ENCODE results near the gene CCR9.
"Not testable (repeated sequence)": the region's sequence is repeated elsewhere in the genome, so short reads cannot be mapped to it uniquely, and the experiment has no call there.

The CCR9 gene

GRCh38 chr3:45848392-45848791, 38.0 kb upstream of the CCR9 start:
- TF ChIP-seq, protein P1, sequence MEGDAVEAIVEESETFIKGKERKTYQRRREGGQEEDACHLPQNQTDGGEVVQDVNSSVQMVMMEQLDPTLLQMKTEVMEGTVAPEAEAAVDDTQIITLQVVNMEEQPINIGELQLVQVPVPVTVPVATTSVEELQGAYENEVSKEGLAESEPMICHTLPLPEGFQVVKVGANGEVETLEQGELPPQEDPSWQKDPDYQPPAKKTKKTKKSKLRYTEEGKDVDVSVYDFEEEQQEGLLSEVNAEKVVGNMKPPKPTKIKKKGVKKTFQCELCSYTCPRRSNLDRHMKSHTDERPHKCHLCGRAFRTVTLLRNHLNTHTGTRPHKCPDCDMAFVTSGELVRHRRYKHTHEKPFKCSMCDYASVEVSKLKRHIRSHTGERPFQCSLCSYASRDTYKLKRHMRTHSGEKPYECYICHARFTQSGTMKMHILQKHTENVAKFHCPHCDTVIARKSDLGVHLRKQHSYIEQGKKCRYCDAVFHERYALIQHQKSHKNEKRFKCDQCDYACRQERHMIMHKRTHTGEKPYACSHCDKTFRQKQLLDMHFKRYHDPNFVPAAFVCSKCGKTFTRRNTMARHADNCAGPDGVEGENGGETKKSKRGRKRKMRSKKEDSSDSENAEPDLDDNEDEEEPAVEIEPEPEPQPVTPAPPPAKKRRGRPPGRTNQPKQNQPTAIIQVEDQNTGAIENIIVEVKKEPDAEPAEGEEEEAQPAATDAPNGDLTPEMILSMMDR (IDR thresholded peaks at IDR 0.05; ENCODE audit: control insufficient read depth, insufficient read depth, low read depth, low read length, missing control alignments) = no peak
- DNase-seq (ENCODE audit: low read depth) = no peak
- no peak overlapping the region for H3K4me3 ChIP-seq (ENCODE audit: control insufficient read depth, low read depth, low read length)

DNA sequence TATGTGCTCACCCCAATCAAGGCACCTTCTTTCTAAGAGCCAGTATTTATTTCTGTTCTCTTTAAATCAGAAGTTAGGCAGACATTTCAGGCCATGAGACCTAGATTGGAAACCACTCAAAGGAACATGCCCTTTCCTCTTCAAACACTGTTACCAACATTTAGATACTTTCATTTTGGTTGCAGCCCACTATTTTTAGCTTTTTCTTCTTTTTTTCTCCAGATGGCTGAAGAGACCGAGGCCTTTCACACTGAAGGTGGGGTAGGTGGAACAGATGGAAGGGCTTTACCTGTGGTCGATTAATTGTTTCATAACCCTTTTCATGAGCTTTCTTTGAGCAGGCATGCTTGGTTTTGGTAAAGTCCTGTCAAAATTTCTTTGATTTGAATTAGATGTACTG, 33.5 kb upstream of the CCR9 start:
- TF ChIP-seq, protein P1 (IDR thresholded peaks at IDR 0.05; ENCODE audit: control insufficient read depth, insufficient read depth, low read depth, low read length, missing control alignments) = no peak
- no peak for DNase-seq (ENCODE audit: low read depth)
- no peak overlapping the region for H3K4me3 ChIP-seq (ENCODE audit: control insufficient read depth, low read depth, low read length)

DNA sequence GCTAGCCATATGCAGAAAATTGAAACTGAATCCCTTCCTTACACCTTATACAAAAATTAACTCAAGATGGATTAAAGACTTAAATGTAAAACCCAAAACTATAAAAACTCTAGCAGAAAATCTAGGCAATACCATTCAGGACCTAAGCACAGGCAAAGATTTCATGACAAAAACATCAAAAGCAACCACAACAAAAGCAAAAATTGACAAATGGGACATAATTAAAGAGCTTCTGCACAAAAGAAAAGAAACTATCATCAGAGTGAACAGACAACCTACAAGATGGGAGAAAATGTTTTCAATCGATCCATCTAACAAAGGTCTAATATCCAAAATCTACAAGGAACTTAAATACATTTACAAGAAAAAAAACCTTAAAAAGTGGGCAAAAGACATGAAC, 30.0 kb upstream of the CCR9 start:
- not testable (repeated sequence) for H3K4me3 ChIP-seq (ENCODE audit: control insufficient read depth, low read depth, low read length); DNase-seq (ENCODE audit: low read depth)

DNA sequence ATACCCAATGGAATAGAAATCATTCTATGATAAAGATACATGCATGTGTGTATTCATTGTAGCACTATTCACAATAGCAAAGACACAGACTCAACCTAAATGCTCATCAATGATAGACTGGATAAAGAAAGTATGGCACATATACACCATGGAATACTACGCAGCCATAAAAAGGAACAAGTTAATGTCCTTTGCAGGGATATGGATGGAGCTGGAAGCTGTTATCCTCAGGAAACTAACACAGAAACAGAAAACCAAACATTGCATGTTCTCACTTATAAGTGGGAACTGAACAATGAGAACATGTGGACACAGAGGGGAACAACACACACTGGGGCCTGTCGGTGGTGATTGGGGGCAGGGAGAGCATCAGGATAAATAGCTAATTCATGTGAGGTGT, 29.3 kb upstream of the CCR9 start:
- DNase-seq (ENCODE audit: low read depth); H3K4me3 ChIP-seq (ENCODE audit: control insufficient read depth, low read depth, low read length): not testable (repeated sequence)

- TF ChIP-seq, protein P1 (IDR thresholded peaks at IDR 0.05; ENCODE audit: control insufficient read depth, insufficient read depth, low read depth, low read length, missing control alignments) = no peak
- H3K4me3 ChIP-seq (ENCODE audit: control insufficient read depth, low read depth, low read length) = no peak overlapping the region
- no peak for DNase-seq (ENCODE audit: low read depth)
Measured at GRCh38 chr3:45858809-45859543, 27.4 kb upstream of the CCR9 start.

GRCh38 chr3:45860481-45860880, 25.9 kb upstream of the CCR9 start:
- H3K4me3 ChIP-seq (ENCODE audit: control insufficient read depth, low read depth, low read length) = no peak overlapping the region
- TF ChIP-seq, protein P1 (IDR thresholded peaks at IDR 0.05; ENCODE audit: control insufficient read depth, insufficient read depth, low read depth, low read length, missing control alignments) = no peak
- DNase-seq (ENCODE audit: low read depth) = no peak

DNA sequence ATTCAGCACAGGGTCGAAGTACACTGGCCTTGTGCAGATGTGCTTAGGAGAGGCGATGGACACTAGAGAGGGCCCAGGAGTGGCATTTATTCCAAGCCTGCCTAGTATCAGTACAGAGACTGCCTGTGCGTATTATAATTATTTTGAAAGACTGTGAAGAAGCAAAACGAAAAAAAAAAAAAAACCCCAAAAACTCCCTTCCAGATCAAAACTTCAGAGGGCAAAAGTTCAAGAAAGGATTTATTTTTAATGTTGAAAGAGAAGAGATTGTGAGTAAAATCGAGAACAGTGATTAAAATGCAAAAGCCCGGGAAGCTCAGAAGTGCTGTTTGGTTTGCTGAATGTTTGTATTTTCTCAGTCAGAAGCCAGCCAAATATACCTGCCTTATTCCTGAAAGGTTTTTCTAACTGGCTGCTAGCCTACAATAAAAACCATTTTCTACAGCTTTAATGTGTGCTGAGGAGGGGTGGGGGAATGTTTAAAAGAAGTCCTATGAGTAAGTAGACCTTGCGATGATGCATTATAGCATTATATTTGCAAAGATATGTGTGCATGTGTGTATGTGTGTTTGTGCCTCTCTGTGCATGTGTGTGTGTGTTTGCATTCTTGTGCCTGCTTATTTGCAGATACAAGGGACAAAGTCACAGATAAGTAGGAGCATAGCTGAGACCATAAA, 25.2 kb upstream of the CCR9 start:
- TF ChIP-seq, protein P1 (IDR thresholded peaks at IDR 0.05; ENCODE audit: control insufficient read depth, insufficient read depth, low read depth, low read length, missing control alignments) = no peak
- no peak overlapping the region for H3K4me3 ChIP-seq (ENCODE audit: control insufficient read depth, low read depth, low read length)
- DNase-seq (ENCODE audit: low read depth) = no peak
